ENCODE results near the gene KCTD5.

The KCTD5 gene

DNA sequence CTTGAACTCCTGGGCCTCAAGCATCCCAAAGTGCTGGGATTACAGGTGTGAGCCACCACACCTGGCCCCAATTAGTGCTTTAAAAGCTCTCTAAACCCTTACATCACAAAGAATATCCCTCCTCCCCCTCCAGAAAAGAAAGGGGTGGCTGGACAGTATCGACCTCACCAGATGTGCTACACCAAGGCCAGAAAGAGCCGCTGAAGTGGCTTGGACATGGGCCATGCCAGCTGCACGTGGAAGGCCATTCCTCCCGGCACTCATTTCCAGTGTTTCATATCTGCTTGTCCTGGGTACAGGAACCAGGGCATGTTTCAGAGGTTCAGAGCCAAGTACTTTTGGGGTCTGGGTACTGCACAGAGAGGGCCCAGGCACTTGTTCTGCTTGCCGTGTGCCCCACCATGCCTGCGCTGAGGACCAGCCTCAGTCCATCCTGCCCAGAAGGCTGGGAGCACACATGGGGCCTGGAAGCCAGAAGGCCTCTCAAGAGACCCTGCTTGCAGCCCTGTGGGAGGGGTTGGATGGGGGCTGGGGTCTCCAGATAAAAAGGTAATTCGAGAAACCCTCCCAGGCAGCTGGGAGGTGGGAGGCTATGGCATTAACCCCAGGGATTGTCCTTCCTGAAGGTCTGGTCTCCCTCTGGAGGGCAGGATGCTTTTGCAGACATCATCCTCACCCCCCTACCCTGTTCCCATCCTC lies 66.6 kb downstream of the KCTD5 start:
- DNase-seq (ENCODE audit: low read depth in 2 of 2, low spot score in 1 of 2): no peak

- no peak for DNase-seq (ENCODE audit: low read depth in 2 of 2, low spot score in 1 of 2)
Measured at GRCh38 chr16:2749476-2749875, 67.2 kb downstream of the KCTD5 start.

- DNase-seq (ENCODE audit: low read depth in 2 of 2, low spot score in 1 of 2): no peak
Measured at GRCh38 chr16:2749936-2750335, 67.6 kb downstream of the KCTD5 start.

GRCh38 chr16:2751577-2752034 lies 69.3 kb downstream of the KCTD5 start:
- no peak for DNase-seq (ENCODE audit: low read depth in 2 of 2, low spot score in 1 of 2)

DNA sequence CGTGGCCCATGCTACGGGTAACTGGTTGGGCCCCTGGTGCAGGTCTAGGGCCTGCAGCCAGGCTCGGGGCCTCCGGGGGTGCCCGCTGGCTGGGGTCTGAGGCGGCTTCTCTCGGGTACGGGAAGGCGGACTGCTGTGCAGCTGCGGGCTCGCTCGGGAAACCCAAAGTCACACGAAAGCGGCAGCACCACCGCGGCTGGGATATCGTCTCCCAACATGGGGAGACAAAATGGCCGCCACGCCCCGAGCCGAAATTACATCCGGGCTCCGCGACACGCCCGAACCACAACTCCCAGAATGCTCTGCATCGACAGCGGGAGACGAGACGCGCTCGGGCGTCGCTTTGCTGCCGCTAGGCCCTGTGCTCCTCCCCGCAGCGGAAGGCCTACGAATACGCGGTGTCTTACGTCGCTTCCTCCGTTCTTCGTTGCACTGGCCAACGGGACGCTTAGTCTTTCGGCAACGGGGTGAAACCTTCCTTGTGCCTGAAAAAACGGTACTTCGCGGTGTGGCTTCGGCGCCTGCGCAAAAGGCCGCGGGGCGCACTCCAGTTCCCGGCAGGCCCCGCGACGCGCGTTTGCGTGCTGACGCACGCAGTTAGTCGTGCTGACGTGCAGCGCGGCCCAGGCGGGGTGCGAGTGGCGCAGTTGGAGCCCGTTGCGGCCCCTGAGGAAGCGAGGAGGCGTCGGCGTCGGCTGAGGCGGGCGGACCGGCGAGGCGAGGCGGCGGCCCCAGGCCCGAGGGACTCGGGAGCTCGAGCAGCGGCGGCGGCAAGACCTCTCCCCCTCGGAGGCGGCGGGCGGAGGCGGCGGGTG lies 69.9 kb downstream of the KCTD5 start, which contains the start of gene SRRM2:
Gene SRRM2, plus strand, starts transcription at position 604 of the 815 bp plus-strand sequence. CDS start 3,727 bp downstream, outside the sequence.
- DNase-seq (ENCODE audit: low read depth in 2 of 2, low spot score in 1 of 2): peak; percentile 87 to 88

- DNase-seq (ENCODE audit: low read depth in 2 of 2, low spot score in 1 of 2): peak in 1 of 2 donors; percentile 24
Measured at GRCh38 chr16:2752850-2753732, 70.8 kb downstream of the KCTD5 start.

DNA sequence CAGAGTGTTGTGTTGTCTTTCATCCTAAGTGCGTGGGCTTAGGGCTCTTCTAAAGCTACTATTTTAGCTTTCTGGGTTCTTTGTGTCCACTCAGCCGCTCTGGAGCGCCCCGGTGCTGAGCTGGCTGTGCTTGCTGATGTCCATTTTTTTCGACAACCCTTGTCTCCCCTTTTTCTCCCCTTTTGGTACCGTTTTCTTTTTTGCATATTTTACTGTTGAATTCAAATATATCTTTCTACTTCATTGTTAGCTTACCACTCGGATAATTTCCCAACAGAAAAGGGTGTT lies 71.4 kb downstream of the KCTD5 start:
- no peak for DNase-seq (ENCODE audit: low read depth in 2 of 2, low spot score in 1 of 2)

- DNase-seq (ENCODE audit: low read depth in 2 of 2, low spot score in 1 of 2): no peak
Measured at GRCh38 chr16:2755158-2755557, 72.8 kb downstream of the KCTD5 start.

- DNase-seq (ENCODE audit: low read depth in 2 of 2, low spot score in 1 of 2): no peak
Measured at GRCh38 chr16:2756288-2757015, 74.1 kb downstream of the KCTD5 start.

- DNase-seq (ENCODE audit: low read depth in 2 of 2, low spot score in 1 of 2): no peak
Measured at GRCh38 chr16:2757344-2757743, 75.0 kb downstream of the KCTD5 start.

Data from stimulated activated CD8-positive, alpha-beta memory T cell treated with anti-CD3 and anti-CD28 coated beads, Interleukin-4, amount 100 ng/mL, for 4 hours (primary cell).